VCaP (cell line): ENCODE data around the gene HES5.

Source experiments
- H3K27ac ChIP-seq: fragments of 450-650 bp; 2 replicates; pipeline ENCODE4 v1.5.1; 2017
- CTCF ChIP-seq: fragments of 450-650 bp; conservative IDR thresholded peaks from 2 replicates; pipeline ENCODE4 v1.5.1; 2017; ENCODE audit warnings: mild to moderate bottlenecking, moderate library complexity

HES5 gene

GRCh38 chr1:2510366-2511155, 19.5 kb downstream of the HES5 start:
- no peak for TF ChIP-seq CTCF
- no peak overlapping the region for H3K27ac ChIP-seq

- H3K27ac ChIP-seq, result no peak overlapping the region
- no peak for TF ChIP-seq CTCF
These were observed 20.5 kb downstream of the HES5 start for GRCh38 chr1:2509589-2509988.

- TF ChIP-seq CTCF, result no peak
- H3K27ac ChIP-seq, result no peak overlapping the region
These were observed 21.3 kb downstream of the HES5 start for GRCh38 chr1:2508751-2509150.

- no peak overlapping the region for H3K27ac ChIP-seq
- TF ChIP-seq CTCF, result no peak
These were observed 21.9 kb downstream of the HES5 start for GRCh38 chr1:2508180-2508579.

GRCh38 chr1:2507744-2508155, 22.3 kb downstream of the HES5 start:
- no peak for TF ChIP-seq CTCF
- H3K27ac ChIP-seq, result no peak overlapping the region

GRCh38 chr1:2506901-2507565, 23.0 kb downstream of the HES5 start:
- TF ChIP-seq CTCF, result no peak

GRCh38 chr1:2506007-2506860, 23.8 kb downstream of the HES5 start:
- TF ChIP-seq CTCF, result no peak
- no peak overlapping the region for H3K27ac ChIP-seq

More at GRCh38 chr1:2506901-2507565, 23.0 kb downstream of the HES5 start:
- H3K27ac ChIP-seq, result no peak overlapping the region
